Measurements from ENCODE around the gene TCF7. TPM values are rescaled to one million over a fixed set of nuclear protein-coding genes. Genes with fewer than 3 reads are reported as not detected.

Gene TCF7
- total RNA-seq, 1 experiment from 2014 or later, result 18.2 TPM

DNA sequence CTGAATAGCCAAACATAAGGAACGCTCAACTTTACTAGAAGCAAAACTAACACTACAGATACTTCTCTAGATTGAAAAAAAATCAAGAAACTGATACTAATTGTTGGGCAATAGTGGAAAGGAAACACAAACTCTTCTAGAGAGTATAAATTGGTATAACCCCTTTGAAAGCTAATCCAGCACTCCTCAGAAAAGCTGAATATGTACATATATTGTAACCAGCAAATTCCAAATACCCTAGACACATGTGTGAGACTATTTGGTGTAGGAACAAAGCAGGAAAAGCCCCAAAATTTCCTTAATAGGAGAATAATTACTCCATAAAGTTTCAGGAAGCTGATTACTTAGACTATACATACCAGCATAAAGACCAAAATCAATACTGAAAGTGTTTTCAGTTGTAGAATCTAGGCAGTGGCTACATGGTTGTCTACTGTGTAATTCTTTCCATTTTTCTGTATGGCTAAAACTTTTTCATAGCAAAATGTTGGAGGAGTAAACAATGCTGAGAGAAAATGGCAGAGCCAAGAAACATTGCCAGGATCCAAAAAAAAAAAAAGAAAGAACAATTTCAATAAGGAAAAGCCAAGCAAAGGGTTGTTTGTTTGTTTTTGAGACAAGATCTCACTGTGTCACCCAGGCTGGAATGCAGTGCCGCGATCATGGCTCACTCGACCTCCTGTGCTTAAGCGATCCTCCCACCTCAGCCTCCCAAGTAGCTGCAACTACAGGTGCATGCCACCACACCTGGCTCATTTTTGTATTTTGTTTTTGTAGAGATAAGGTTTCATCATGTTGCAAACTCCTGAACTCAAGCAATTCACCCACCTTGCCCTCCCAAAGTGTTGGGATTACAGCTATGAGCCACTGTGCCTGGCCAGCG is 47.3 kb downstream of the TCF7 start:
- H3K27ac Mint-ChIP-seq, result 0 out of 7 replicates have a peak overlapping the region, but pooled peaks of 1 of the 3 experiments have one; percentile 53
- no CpG with 5 or more reads among the region's 6 CpGs for WGBS (ENCODE audit: extremely low coverage, insufficient read length, low lambda C conversion rate)
- no peaks in the 10 kb centered on the region for H4K20me1 ChIP-seq (ENCODE audit: control insufficient read depth, insufficient read depth, insufficient read length)

More for the DNA sequence above, 47.3 kb downstream of the TCF7 start:
- no peak overlapping the region for H4K8ac ChIP-seq (replicated peaks; ENCODE audit: insufficient read length, low read depth, low read length)
- H3K4me2 ChIP-seq (ENCODE audit: insufficient read depth, insufficient read length, low read length), result no peak overlapping the region
- no peak overlapping the region for H3K56ac ChIP-seq (ENCODE audit: insufficient read length, low read depth, low read length)
- H3K9me3 Mint-ChIP-seq, result no peaks in the 10 kb centered on the region; a peak in 1 of 5 replicates
- no peaks in the 10 kb centered on the region for H3K4me1 Mint-ChIP-seq
- H2BK120ac ChIP-seq (ENCODE audit: low read depth, low read length, poor library complexity, severe bottlenecking), result no peak overlapping the region
- no peak overlapping the region for H3T11ph ChIP-seq (ENCODE audit: low read length)
- no peak overlapping the region for H3K14ac ChIP-seq (ENCODE audit: insufficient read depth, low read length)
- H3K4me1 ChIP-seq (ENCODE audit: insufficient read depth, low read length), result no peaks in the 10 kb centered on the region
- H3K27me3 Mint-ChIP-seq (ENCODE audit: low read depth), result no peaks in the 10 kb centered on the region
- H3K36me3 Mint-ChIP-seq (ENCODE audit: insufficient read depth in 1 of 3, low read depth in 3 of 3), result peaks cover 58 to 82% (median 68%) of the 10 kb centered on the region in 3 experiments
- no peak overlapping the region for H2BK15ac ChIP-seq (ENCODE audit: low read depth, low read length)
- H3K9ac ChIP-seq (ENCODE audit: extremely low read depth, insufficient read length, low read length), result no peak overlapping the region
- H2AFZ ChIP-seq (ENCODE audit: low read length), result no peak overlapping the region
- H3K79me2 ChIP-seq (ENCODE audit: insufficient read depth, low read length), result no peaks in the 10 kb centered on the region; the same call in 1 of the 2 replicates
- no peaks in the 10 kb centered on the region for H3K23me2 ChIP-seq (ENCODE audit: insufficient read length, low read depth, low read length, poor library complexity, severe bottlenecking)
- H2BK12ac ChIP-seq (ENCODE audit: insufficient read length, low read depth, low read length), result no peak overlapping the region
- H3K27ac ChIP-seq (ENCODE audit: insufficient read length, low read depth, low read length), result no peak overlapping the region
- no peak overlapping the region for H3K4ac ChIP-seq (ENCODE audit: low read depth, low read length)
- no peak overlapping the region for H2BK5ac ChIP-seq (ENCODE audit: insufficient read length, low read length)
- H3K18ac ChIP-seq (ENCODE audit: insufficient read length, low read depth, low read length), result no peak overlapping the region
- no peak overlapping the region for H3K4me3 Mint-ChIP-seq
- TF ChIP-seq, protein P1, sequence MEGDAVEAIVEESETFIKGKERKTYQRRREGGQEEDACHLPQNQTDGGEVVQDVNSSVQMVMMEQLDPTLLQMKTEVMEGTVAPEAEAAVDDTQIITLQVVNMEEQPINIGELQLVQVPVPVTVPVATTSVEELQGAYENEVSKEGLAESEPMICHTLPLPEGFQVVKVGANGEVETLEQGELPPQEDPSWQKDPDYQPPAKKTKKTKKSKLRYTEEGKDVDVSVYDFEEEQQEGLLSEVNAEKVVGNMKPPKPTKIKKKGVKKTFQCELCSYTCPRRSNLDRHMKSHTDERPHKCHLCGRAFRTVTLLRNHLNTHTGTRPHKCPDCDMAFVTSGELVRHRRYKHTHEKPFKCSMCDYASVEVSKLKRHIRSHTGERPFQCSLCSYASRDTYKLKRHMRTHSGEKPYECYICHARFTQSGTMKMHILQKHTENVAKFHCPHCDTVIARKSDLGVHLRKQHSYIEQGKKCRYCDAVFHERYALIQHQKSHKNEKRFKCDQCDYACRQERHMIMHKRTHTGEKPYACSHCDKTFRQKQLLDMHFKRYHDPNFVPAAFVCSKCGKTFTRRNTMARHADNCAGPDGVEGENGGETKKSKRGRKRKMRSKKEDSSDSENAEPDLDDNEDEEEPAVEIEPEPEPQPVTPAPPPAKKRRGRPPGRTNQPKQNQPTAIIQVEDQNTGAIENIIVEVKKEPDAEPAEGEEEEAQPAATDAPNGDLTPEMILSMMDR (conservative IDR thresholded peaks at IDR 0.05), result no peak
- no peak for DNase-seq
- no peak overlapping the region for H2AK5ac ChIP-seq (ENCODE audit: insufficient read length, low read length)
- H4K5ac ChIP-seq (ENCODE audit: insufficient read length, low read depth, low read length), result no peak overlapping the region
- no peaks in the 10 kb centered on the region for H3K27me3 ChIP-seq (ENCODE audit: insufficient read depth, low read length)
- H3K23ac ChIP-seq (ENCODE audit: insufficient read length, low read depth, low read length), result no peak overlapping the region
- no peak overlapping the region for H2BK20ac ChIP-seq (ENCODE audit: low read depth, low read length, poor library complexity, severe bottlenecking)
- H3K9me3 ChIP-seq (ENCODE audit: control insufficient read depth, low read depth, low read length), result no peaks in the 10 kb centered on the region
- H4K91ac ChIP-seq (ENCODE audit: insufficient read length, low read depth, low read length), result no peak overlapping the region
- H3K79me1 ChIP-seq (ENCODE audit: insufficient read depth, low read depth, low read length, poor library complexity, severe bottlenecking), result peaks cover 4% of the 10 kb centered on the region

Data from H9 (cell line).